BE2C (cell line): ENCODE data around the gene INSIG2.

Experiments
- DNase-seq: peaks from one replicate; pipeline ENCODE4 v3.0.0-alpha.2; 2020
- H3K27me3 ChIP-seq: fragments of 250-450 bp; sonication (Bioruptor Pico); 2 replicates; pipeline ENCODE4 v1.5.1; 2020; ENCODE audit warnings: mild to moderate bottlenecking
- H3K36me3 ChIP-seq: fragments of 250-450 bp; sonication (Bioruptor Pico); 2 replicates; pipeline ENCODE4 v1.5.1; 2020; ENCODE audit warnings: mild to moderate bottlenecking
- H3K4me1 ChIP-seq: fragments of 250-450 bp; sonication (Bioruptor Pico); 2 replicates; pipeline ENCODE4 v1.5.1; 2020
- H3K4me3 ChIP-seq: 2 replicates; pipeline ENCODE4 v1.5.1; 2011; ENCODE audit warnings: low read depth, low read length
- H3K9me3 ChIP-seq: fragments of 250-450 bp; sonication (Bioruptor Pico); 2 replicates; pipeline ENCODE4 v1.5.1; 2020
- CTCF ChIP-seq: IDR thresholded peaks from 2 replicates; pipeline ENCODE4 v1.5.1; 2012; ENCODE audit warnings: mild to moderate bottlenecking, low read depth, low read length

INSIG2 gene

GRCh38 chr2:118098307-118099030, 10.2 kb downstream of the INSIG2 start:
- Histone ChIP-seq H3K4me1 (no peaks in the 10 kb centered on the region), H3K9me3 (no peaks in the 10 kb centered on the region), H3K27me3 (no peaks in the 10 kb centered on the region), H3K36me3 (no peaks in the 10 kb centered on the region), H3K4me3 (no peak overlapping the region)
- DNase-seq, result no peak
- no peak for TF ChIP-seq CTCF

- no peaks in the 10 kb centered on the region for H3K27me3 ChIP-seq
- H3K4me1 ChIP-seq, result no peaks in the 10 kb centered on the region
- H3K9me3 ChIP-seq, result no peaks in the 10 kb centered on the region
- TF ChIP-seq CTCF, result no peak
- DNase-seq, result no peak
- H3K4me3 ChIP-seq, result no peak overlapping the region
- H3K36me3 ChIP-seq, result no peaks in the 10 kb centered on the region
Observed at GRCh38 chr2:118102433-118103082, 14.3 kb downstream of the INSIG2 start.

DNA sequence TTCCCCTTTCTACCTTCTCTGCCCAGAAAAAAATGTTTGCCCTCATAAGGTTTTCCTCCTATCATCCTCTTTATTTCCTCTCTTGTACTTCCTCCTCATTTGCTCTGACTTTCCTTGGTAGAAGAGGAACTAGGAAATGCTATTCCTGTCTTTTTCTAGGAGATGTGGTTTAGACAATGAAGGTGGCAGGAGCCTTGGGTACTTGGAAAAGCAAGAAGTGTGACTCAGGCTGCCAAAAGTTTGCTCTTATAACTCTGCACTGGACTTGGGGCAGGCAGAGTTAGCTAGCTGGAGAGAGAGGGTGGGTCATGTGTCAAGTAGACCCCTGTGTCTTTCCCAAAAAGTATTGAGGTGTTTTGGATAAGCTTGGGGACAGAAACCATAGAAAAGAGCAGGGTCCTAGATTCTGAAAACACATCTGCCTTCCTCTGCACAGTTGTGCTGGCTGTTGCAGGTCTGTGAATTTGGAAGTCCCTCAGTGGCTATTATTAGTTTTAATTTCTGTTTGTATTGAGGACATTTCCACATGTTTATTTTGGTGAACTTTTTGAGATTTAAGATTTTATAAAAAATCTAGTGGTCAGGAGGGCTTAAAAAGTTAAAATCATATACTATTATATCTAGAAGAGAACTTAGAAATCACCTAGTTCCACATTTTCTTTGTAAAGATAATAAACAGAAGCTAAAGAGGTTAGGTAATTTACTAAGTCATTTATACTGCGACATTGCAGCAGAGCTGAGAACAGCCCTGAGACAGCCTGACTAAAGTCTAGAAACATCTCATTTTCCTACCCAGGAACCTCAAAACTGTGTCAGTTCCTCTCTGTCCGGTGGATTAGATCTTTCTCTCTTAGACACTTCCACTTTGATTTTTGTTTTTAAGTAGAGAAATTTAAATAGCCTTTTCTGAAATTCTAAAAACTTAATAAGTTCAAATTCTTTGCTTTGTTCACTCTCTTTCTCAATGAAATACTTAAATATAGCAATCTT, 16.0 kb downstream of the INSIG2 start:
- H3K4me3 ChIP-seq, result no peak overlapping the region
- H3K9me3 ChIP-seq, result no peaks in the 10 kb centered on the region
- H3K4me1 ChIP-seq, result no peaks in the 10 kb centered on the region
- H3K27me3 ChIP-seq, result no peaks in the 10 kb centered on the region
- no peak for DNase-seq
- no peaks in the 10 kb centered on the region for H3K36me3 ChIP-seq
- TF ChIP-seq CTCF, result no peak

- H3K36me3 ChIP-seq, result no peaks in the 10 kb centered on the region
- DNase-seq, result no peak
- no peaks in the 10 kb centered on the region for H3K27me3 ChIP-seq
- no peak for TF ChIP-seq CTCF
- H3K9me3 ChIP-seq, result no peaks in the 10 kb centered on the region
- H3K4me3 ChIP-seq, result no peak overlapping the region
- no peaks in the 10 kb centered on the region for H3K4me1 ChIP-seq
Observed at GRCh38 chr2:118105497-118105896, 17.2 kb downstream of the INSIG2 start.

GRCh38 chr2:118106926-118107325, 18.7 kb downstream of the INSIG2 start:
- no peak for TF ChIP-seq CTCF
- DNase-seq, result no peak
- H3K4me3 ChIP-seq, result no peak overlapping the region
- H3K27me3 ChIP-seq, result no peaks in the 10 kb centered on the region
- no peaks in the 10 kb centered on the region for H3K9me3 ChIP-seq
- no peaks in the 10 kb centered on the region for H3K36me3 ChIP-seq
- no peaks in the 10 kb centered on the region for H3K4me1 ChIP-seq
